CD8-positive, alpha-beta memory T cell (primary cell): ENCODE measurements around the gene TBX1. TPM values are rescaled to one million over a fixed set of nuclear protein-coding genes. Genes with fewer than 3 reads are reported as not detected.
A peak's percentile ranks its signal among the peaks of the same experiment; 100 is the strongest.

Source experiments
- CTCF ChIA-PET: fragments of 350-600 bp; sonication (Branson Sonifier 250); formaldehyde crosslinking; loops from one replicate; lab custom pipeline; 2021; ENCODE audit warnings: antibody characterized with exemption; lab: Charles Lee
- POLR2A ChIA-PET: fragments of 350-600 bp; sonication (Branson Sonifier 250); formaldehyde crosslinking; loops from one replicate; lab custom pipeline; 2021; ENCODE audit warnings: antibody characterized with exemption; lab: Charles Lee
- DNase-seq, 5 donors: peaks; one replicate each; pipeline versions ENCODE4 v3.0.0 to v3.0.0-alpha.2; 2020 to 2022; ENCODE audit warnings: mixed read lengths in 1 of 5
- H3K27ac ChIP-seq: one replicate; pipeline ENCODE4 v1.7.0; 2013; ENCODE audit warnings: low read depth, mild to moderate bottlenecking, low read length, moderate library complexity
- H3K27me3 ChIP-seq: 2 replicates; pipeline ENCODE4 v1.7.0; 2013; ENCODE audit warnings: low read length, mild to moderate bottlenecking; ENCODE audit not compliant: insufficient read depth, poor library complexity, severe bottlenecking
- H3K36me3 ChIP-seq: 2 replicates; pipeline ENCODE4 v1.7.0; 2013; ENCODE audit warnings: mild to moderate bottlenecking, low read length, moderate library complexity; ENCODE audit not compliant: insufficient read depth
- H3K4me1 ChIP-seq: 2 replicates; pipeline ENCODE4 v1.7.0; 2013; ENCODE audit warnings: mild to moderate bottlenecking, low read length, moderate library complexity; ENCODE audit not compliant: insufficient read depth
- H3K4me3 ChIP-seq: 2 replicates; pipeline ENCODE4 v1.7.0; 2013; ENCODE audit warnings: mild to moderate bottlenecking, low read length
- H3K9me3 ChIP-seq: 2 replicates; pipeline ENCODE4 v1.7.0; 2013; ENCODE audit warnings: mild to moderate bottlenecking, low read length
- H3K27ac Mint-ChIP-seq, 8 donors: one replicate each; pipeline ENCODE4 v1.8.0; 2020 to 2021; ENCODE audit warnings: mixed read lengths in 8 of 8, mild to moderate bottlenecking in 6 of 8, inconsistent platforms in 3 of 8, moderate library complexity in 3 of 8
- H3K27me3 Mint-ChIP-seq, 2 donors: one replicate each; pipeline ENCODE4 v1.8.0; 2020 to 2021; ENCODE audit warnings: mixed read lengths in 2 of 2, mild to moderate bottlenecking in 1 of 2, moderate library complexity in 1 of 2
- H3K36me3 Mint-ChIP-seq, 3 donors: one replicate each; pipeline ENCODE4 v1.8.0; 2020 to 2021; ENCODE audit warnings: mixed read lengths in 3 of 3, inconsistent platforms in 1 of 3, mild to moderate bottlenecking in 1 of 3
- H3K4me1 Mint-ChIP-seq, 3 donors: one replicate each; pipeline ENCODE4 v1.8.0; 2020 to 2021; ENCODE audit warnings: mixed read lengths in 3 of 3, inconsistent platforms in 1 of 3, mild to moderate bottlenecking in 1 of 3
- H3K4me3 Mint-ChIP-seq, 7 donors: one replicate each; pipeline ENCODE4 v1.8.0; 2020 to 2021; ENCODE audit warnings: mixed read lengths in 7 of 7, mild to moderate bottlenecking in 6 of 7, moderate library complexity in 4 of 7, inconsistent platforms in 2 of 7
- H3K9me3 Mint-ChIP-seq, 5 donors: one replicate each; pipeline ENCODE4 v1.8.0; 2020 to 2022; ENCODE audit warnings: mixed read lengths in 5 of 5, mild to moderate bottlenecking in 3 of 5, moderate library complexity in 2 of 5, inconsistent platforms in 1 of 5
- polyA plus RNA-seq: library from polyadenylated mRNA; unstranded; fragments of 300-500 nt; fragmentation: Illumina TruSeq; gene quantifications from one replicate; pipeline ENCODE4 v1.2.3, GENCODE V29; 2021
- total RNA-seq, 2 experiments: library from RNA; stranded (reverse); gene quantifications; one replicate each; pipeline ENCODE4 v1.2.3, GENCODE V29; 2021

Gene TBX1
- total and polyA plus RNA-seq, 3 experiments from 2014 or later, result not detected

- Histone ChIP-seq H3K4me3 (no peak overlapping the region), H3K27ac (peak overlapping the region; percentile 52), H3K4me1 (no peaks in the 10 kb centered on the region), H3K27me3 (no peaks in the 10 kb centered on the region), H3K9me3 (no peaks in the 10 kb centered on the region), H3K36me3 (no peaks in the 10 kb centered on the region)
- no peaks in the 10 kb centered on the region for H3K9me3 Mint-ChIP-seq
- peak overlapping the region in 1 of 7 donors; percentile 51 for H3K4me3 Mint-ChIP-seq
- no peaks in the 10 kb centered on the region for H3K4me1 Mint-ChIP-seq
- peaks cover 4 to 24% (median 5%) of the 10 kb centered on the region in 3 donors for H3K36me3 Mint-ChIP-seq
- POLR2A ChIA-PET, result no interaction called here
- CTCF ChIA-PET, result no interaction called here
- H3K27ac Mint-ChIP-seq, result peak overlapping the region in 2 of 8 donors; percentile 2 to 70
- H3K27me3 Mint-ChIP-seq, result peaks cover 0 to 2% of the 10 kb centered on the region in 2 donors
- no peak for DNase-seq
Observed at GRCh38 chr22:19816372-19817119, 56.0 kb downstream of the TBX1 start.

Other genes with a start within 250 kb of the TBX1 start
- not detected for gene CLDN5, start 236.4 kb upstream of the TBX1 start, total RNA-seq
- gene CLDN5, start 236.4 kb upstream of the TBX1 start, polyA plus RNA-seq, result not detected
- under 1 TPM; 0.20 to 0.38 TPM for gene SEPTIN5, start 46.3 kb upstream of the TBX1 start, total RNA-seq
- not detected for gene SEPTIN5, start 46.3 kb upstream of the TBX1 start, polyA plus RNA-seq
- not detected for gene GP1BB, start 37.2 kb upstream of the TBX1 start, total RNA-seq
- not detected for gene GP1BB, start 37.2 kb upstream of the TBX1 start, polyA plus RNA-seq
- 10 to 100 TPM; 16.6 to 17.9 TPM for gene GNB1L, start 94.1 kb downstream of the TBX1 start, total RNA-seq
- 14.2 TPM for gene GNB1L, start 94.1 kb downstream of the TBX1 start, polyA plus RNA-seq
- gene RTL10, start 94.1 kb downstream of the TBX1 start, total RNA-seq, result 10 to 100 TPM; 18.1 to 23.2 TPM
- gene RTL10, start 94.1 kb downstream of the TBX1 start, polyA plus RNA-seq, result 10.8 TPM
- gene COMT, start 181.0 kb downstream of the TBX1 start, total RNA-seq, result 10 to 100 TPM; 89.3 to 93.7 TPM
- gene COMT, start 181.0 kb downstream of the TBX1 start, polyA plus RNA-seq, result 92.7 TPM
- 10 to 100 TPM; 27.6 to 27.9 TPM for gene TXNRD2, start 181.0 kb downstream of the TBX1 start, total RNA-seq
- gene TXNRD2, start 181.0 kb downstream of the TBX1 start, polyA plus RNA-seq, result 13.8 TPM